Adrenal gland (tissue), 5 donors: ENCODE data around the gene MS4A10.

ENCODE experiments used
- POLR2A ChIP-seq, 2 donors: fragments of 450-650 bp; IDR thresholded peaks; one replicate each; pipeline ENCODE4 v1.6.1; 2017; ENCODE audit warnings: antibody characterized with exemption in 2 of 2, mild to moderate bottlenecking in 2 of 2, moderate library complexity in 1 of 2
- TF ChIP-seq, protein P1 (sequence below), 6 experiments: fragments of 450-650 bp in 4 of 6; fragments of 200-600 bp in 2 of 6; sonication (generic) in 1 of 6; IDR thresholded peaks; 1 replicate in 5 of 6; 2 replicates in 1 of 6; pipeline versions ENCODE4 v1.5.1 to v1.8.0; 2016 to 2021; ENCODE audit warnings: antibody characterized with exemption in 6 of 6, mild to moderate bottlenecking in 2 of 6, moderate library complexity in 1 of 6
- donor health status: DM: no; HTN: no; CAD: no.

DNA sequence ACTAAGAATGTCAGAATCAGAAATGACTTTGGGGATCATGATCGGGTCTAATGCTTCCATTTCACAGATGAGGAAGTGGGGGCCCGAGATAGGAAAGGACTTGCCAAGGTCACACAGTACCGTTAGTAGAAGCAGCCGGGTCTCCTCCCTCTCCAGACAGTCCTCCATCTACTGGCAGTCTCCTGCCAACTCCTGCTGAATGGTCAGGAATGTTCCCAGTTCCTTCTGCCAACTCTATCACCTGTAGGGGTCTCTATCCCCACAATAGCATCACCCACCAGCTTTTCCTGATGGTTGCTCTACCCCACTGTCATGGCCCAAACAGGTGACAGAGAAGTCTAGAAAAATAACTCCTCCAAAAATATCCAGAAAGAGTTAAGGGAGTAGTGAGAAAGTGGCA, 32.9 kb downstream of the MS4A10 start:
- TF ChIP-seq, protein P1, sequence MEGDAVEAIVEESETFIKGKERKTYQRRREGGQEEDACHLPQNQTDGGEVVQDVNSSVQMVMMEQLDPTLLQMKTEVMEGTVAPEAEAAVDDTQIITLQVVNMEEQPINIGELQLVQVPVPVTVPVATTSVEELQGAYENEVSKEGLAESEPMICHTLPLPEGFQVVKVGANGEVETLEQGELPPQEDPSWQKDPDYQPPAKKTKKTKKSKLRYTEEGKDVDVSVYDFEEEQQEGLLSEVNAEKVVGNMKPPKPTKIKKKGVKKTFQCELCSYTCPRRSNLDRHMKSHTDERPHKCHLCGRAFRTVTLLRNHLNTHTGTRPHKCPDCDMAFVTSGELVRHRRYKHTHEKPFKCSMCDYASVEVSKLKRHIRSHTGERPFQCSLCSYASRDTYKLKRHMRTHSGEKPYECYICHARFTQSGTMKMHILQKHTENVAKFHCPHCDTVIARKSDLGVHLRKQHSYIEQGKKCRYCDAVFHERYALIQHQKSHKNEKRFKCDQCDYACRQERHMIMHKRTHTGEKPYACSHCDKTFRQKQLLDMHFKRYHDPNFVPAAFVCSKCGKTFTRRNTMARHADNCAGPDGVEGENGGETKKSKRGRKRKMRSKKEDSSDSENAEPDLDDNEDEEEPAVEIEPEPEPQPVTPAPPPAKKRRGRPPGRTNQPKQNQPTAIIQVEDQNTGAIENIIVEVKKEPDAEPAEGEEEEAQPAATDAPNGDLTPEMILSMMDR (IDR thresholded peaks at IDR 0.05): no peak
- no peak for TF ChIP-seq POLR2A (IDR thresholded peaks at IDR 0.05)
